ENCODE measurements around the gene ARL15. TPM values are rescaled to one million over a fixed set of nuclear protein-coding genes. Genes with fewer than 3 reads are reported as not detected.

Gene ARL15
- total and polyA plus RNA-seq, 2 donors (not counting 3 experiments of a cell fraction or from before 2014, with no cell fraction given), result 11.9 to 24.4 TPM

DNA sequence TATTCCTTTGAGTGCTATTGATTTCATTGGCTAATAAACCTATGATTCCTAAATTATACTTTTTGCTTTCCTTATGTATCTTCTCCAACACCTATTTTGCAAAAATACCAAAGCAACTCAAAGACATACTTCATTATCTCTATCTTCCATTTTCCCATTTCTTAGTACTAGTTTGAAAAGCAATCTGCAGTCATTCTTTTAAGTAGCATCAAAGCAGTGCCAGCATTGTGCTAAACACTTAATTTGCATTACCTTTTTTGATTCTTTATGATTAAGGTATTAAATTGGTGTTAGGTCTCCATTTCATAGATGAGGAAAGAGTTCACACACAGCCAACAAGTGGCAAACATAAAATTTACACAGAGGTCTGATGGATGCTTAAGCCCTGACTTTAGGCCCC lies 330.3 kb downstream of the ARL15 start:
- CTCF ChIA-PET, result interaction anchor here (1.3 kb wide), 1 partner anchor 718 kb away, joined by 3 read pairs; no protein-coding TSS in a partner anchor

More for the DNA sequence above, 330.3 kb downstream of the ARL15 start:
- FAIRE-seq, result no peak
- TF ChIP-seq, protein P1, sequence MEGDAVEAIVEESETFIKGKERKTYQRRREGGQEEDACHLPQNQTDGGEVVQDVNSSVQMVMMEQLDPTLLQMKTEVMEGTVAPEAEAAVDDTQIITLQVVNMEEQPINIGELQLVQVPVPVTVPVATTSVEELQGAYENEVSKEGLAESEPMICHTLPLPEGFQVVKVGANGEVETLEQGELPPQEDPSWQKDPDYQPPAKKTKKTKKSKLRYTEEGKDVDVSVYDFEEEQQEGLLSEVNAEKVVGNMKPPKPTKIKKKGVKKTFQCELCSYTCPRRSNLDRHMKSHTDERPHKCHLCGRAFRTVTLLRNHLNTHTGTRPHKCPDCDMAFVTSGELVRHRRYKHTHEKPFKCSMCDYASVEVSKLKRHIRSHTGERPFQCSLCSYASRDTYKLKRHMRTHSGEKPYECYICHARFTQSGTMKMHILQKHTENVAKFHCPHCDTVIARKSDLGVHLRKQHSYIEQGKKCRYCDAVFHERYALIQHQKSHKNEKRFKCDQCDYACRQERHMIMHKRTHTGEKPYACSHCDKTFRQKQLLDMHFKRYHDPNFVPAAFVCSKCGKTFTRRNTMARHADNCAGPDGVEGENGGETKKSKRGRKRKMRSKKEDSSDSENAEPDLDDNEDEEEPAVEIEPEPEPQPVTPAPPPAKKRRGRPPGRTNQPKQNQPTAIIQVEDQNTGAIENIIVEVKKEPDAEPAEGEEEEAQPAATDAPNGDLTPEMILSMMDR (IDR thresholded peaks at IDR 0.05; ENCODE audit: extremely low read depth in 1 of 2, insufficient read depth in 1 of 2, low read depth in 1 of 2, low read length in 2 of 2), result no peak
- TF ChIP-seq POLR2AphosphoS5 (IDR thresholded peaks at IDR 0.05; ENCODE audit: insufficient read depth, low read depth, low read length) (no peak), JUN (IDR thresholded peaks at IDR 0.05; ENCODE audit: borderline replicate concordance, insufficient read depth, insufficient read length, low read depth) (no peak), EZH2 (IDR thresholded peaks at IDR 0.05; ENCODE audit: borderline replicate concordance, low read depth, low read length, severe bottlenecking) (no peak), GATA2 (IDR thresholded peaks at IDR 0.05; ENCODE audit: insufficient read depth, insufficient read length, low read depth, low read length) (no peak), MYC (IDR thresholded peaks at IDR 0.05; ENCODE audit: low read depth, low read length) (no peak), FOS (IDR thresholded peaks at IDR 0.05; ENCODE audit: borderline replicate concordance, insufficient read depth, low read length) (no peak), POLR2A (IDR thresholded peaks at IDR 0.05; ENCODE audit: low read depth, low read length) (no peak)
- TF ChIP-seq, protein P2, sequence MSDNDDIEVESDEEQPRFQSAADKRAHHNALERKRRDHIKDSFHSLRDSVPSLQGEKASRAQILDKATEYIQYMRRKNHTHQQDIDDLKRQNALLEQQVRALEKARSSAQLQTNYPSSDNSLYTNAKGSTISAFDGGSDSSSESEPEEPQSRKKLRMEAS (IDR thresholded peaks at IDR 0.05; ENCODE audit: insufficient read depth, insufficient read length), result no peak
- no peaks in the 10 kb centered on the region for H3K9me1 ChIP-seq (replicated peaks; ENCODE audit: control insufficient read depth, extremely low read depth, insufficient read depth, low read length)
- no peaks in the 10 kb centered on the region for H3K36me3 ChIP-seq (ENCODE audit: control insufficient read depth in 2 of 2, extremely low read depth in 1 of 2, insufficient read depth in 2 of 2, low read length in 2 of 2)
- no peaks in the 10 kb centered on the region for H4K20me1 ChIP-seq (replicated peaks; ENCODE audit: control insufficient read depth, extremely low read depth, insufficient read depth, low read length)
- H3K27me3 ChIP-seq (ENCODE audit: control insufficient read depth in 2 of 2, insufficient read depth in 2 of 2, low read length in 2 of 2), result no peaks in the 10 kb centered on the region
- no peak overlapping the region for H3K4me3 ChIP-seq (replicated peaks in 1 of 3; ENCODE audit: insufficient read depth in 1 of 3, low read depth in 1 of 3, low read length in 3 of 3)
- H2AFZ ChIP-seq (ENCODE audit: low read depth, low read length), result no peak overlapping the region
- no peak overlapping the region for H3K9ac ChIP-seq (replicated peaks; ENCODE audit: extremely low read depth, insufficient read depth, low read length)
- H3K4me2 ChIP-seq (ENCODE audit: insufficient read depth, low read length), result no peak overlapping the region
- POLR2A ChIA-PET, result no interaction called here
- H3K79me2 ChIP-seq (ENCODE audit: control insufficient read depth, insufficient read depth, low read length), result no peaks in the 10 kb centered on the region
- no peaks in the 10 kb centered on the region for H3K9me3 ChIP-seq (replicated peaks; ENCODE audit: control insufficient read depth, insufficient read depth, low read length)
- H3K4me1 ChIP-seq (ENCODE audit: control insufficient read depth, extremely low read depth, insufficient read depth, low read length), result no peaks in the 10 kb centered on the region
- BruUV-seq (replicated peaks), result no TSS peak
- DNase-seq (ENCODE audit: low read depth, low spot score), result no peak
- H3K27ac ChIP-seq (ENCODE audit: insufficient read depth, low read depth, low read length), result no peak overlapping the region
- intact Hi-C loops (cut with micrococcal nuclease), result no loop called here
- dilution Hi-C loops (cut with MboI; ENCODE audit: extremely low pct_ligation_motif_present, low sequenced_read_pairs), result no loop called here

Data from endothelial cell of umbilical vein (primary cell).